Activated CD4-positive, alpha-beta memory T cell treated with anti-CD3 and anti-CD28 coated beads for 36 hours (primary cell): ENCODE measurements around the gene SORBS2. TPM values are rescaled to one million over a fixed set of nuclear protein-coding genes. Genes with fewer than 3 reads are reported as not detected.

ENCODE experiments used
- CTCF ChIA-PET: fragments of 350-600 bp; sonication (Branson Sonifier 250); formaldehyde crosslinking; loops from one replicate; lab custom pipeline; 2021; ENCODE audit warnings: antibody characterized with exemption, inconsistent platforms; lab: Charles Lee
- POLR2A ChIA-PET: fragments of 350-600 bp; sonication (Branson Sonifier 250); formaldehyde crosslinking; loops from one replicate; lab custom pipeline; 2021; ENCODE audit warnings: antibody characterized with exemption; lab: Charles Lee
- DNase-seq: peaks from one replicate; pipeline ENCODE4 v3.0.0-alpha.2; 2020
- H3K27ac Mint-ChIP-seq: one replicate; pipeline ENCODE4 v1.8.0; 2021; ENCODE audit warnings: mixed read lengths
- H3K27me3 Mint-ChIP-seq: one replicate; pipeline ENCODE4 v1.8.0; 2021; ENCODE audit warnings: mixed read lengths
- H3K36me3 Mint-ChIP-seq: one replicate; pipeline ENCODE4 v1.8.0; 2021; ENCODE audit warnings: mixed read lengths
- H3K4me1 Mint-ChIP-seq: one replicate; pipeline ENCODE4 v1.8.0; 2021; ENCODE audit warnings: low read depth, mixed read lengths
- H3K4me3 Mint-ChIP-seq: one replicate; pipeline ENCODE4 v1.8.0; 2021; ENCODE audit warnings: mild to moderate bottlenecking, mixed read lengths
- H3K9me3 Mint-ChIP-seq: one replicate; pipeline ENCODE4 v1.8.0; 2021; ENCODE audit warnings: mixed read lengths
- intact Hi-C: fragments of 100-400 bp; cut with micrococcal nuclease; formaldehyde crosslinking; loops from one replicate; pipeline ENCODE4 v1.15.1; 2023
- total RNA-seq, 2 experiments: library from RNA; stranded (reverse); gene quantifications; one replicate each; pipeline ENCODE4 v1.2.3, GENCODE V29; 2021

Gene SORBS2
- total RNA-seq, 2 experiments from 2014 or later = not detected

DNA sequence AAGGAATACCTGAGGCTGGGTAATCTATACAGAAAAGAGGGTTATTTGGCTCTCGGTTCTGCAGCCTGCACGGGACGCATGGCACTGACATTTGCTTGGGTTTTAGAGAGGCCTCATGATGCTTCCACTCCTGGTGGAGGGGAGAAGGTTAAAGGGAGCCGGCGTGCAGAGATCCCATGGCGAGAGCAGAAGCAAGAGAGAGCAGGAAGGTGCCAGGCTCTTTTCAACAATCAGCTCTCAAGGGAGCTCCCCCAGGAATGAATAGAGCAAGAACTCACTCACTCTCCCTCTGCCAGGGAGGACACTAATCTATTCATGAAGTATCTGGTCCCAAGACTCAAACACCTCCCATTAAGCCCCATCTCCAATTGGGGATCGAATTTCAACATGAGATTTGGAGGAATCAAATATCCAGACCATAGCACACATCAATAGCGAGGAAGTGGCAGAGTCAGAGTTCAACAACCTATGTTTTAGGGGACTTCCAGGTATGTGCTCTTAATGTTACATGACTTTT is 109.8 kb downstream of the SORBS2 start:
- Mint-ChIP-seq H3K27me3 (peaks cover 5% of the 10 kb centered on the region), H3K9me3 (no peaks in the 10 kb centered on the region), H3K27ac (no peak overlapping the region), H3K36me3 (no peaks in the 10 kb centered on the region), H3K4me3 (no peak overlapping the region), H3K4me1 (no peaks in the 10 kb centered on the region)
- no peak for DNase-seq
- CTCF ChIA-PET = no interaction called here
- intact Hi-C loops = no loop called here
- POLR2A ChIA-PET = no interaction called here

DNA sequence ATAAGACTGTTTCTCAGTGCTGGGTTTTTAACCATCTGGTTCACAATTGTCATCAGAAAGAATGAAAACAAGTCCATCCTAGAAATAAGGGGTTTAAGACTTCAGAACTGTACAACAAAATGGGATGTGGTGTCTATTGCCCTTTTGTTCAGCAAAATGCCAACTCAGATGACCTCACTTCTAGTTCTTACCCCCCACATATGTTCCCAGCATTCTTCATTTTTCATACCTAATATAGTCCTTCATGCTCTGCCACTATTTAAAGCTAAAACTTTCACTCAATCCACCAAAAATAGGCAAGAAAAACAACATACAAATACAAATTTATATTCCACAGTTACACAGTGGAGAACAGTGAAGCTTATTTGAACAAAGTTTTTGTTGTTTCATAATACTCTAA is 111.4 kb downstream of the SORBS2 start:
- Mint-ChIP-seq H3K4me1 (no peaks in the 10 kb centered on the region), H3K36me3 (no peaks in the 10 kb centered on the region), H3K9me3 (no peaks in the 10 kb centered on the region), H3K4me3 (no peak overlapping the region), H3K27me3 (peaks cover 5% of the 10 kb centered on the region), H3K27ac (no peak overlapping the region)
- POLR2A ChIA-PET = no interaction called here
- CTCF ChIA-PET = no interaction called here
- intact Hi-C loops = no loop called here
- no peak for DNase-seq

DNA sequence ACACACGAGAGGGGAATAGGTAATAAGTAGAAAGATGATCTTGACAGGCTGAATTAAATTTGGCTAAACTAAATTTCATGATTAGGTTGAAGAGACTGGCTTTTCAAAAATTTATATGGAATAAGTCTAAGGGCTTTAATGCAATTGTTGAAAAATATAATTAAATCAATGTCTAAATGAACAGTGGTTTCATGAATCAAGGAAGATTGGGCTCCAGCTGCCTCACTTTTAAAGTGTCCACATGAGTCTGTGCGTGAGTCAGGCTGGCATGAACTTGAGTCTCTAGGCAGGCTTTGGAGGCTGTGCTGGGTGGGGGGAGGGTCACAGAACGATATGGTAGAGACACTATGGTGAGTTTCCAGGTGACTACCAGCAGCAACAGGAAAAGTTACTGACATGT is 111.9 kb downstream of the SORBS2 start:
- ChIA-PET CTCF (no interaction called here), POLR2A (no interaction called here)
- no peaks in the 10 kb centered on the region for H3K9me3 Mint-ChIP-seq
- intact Hi-C loops = no loop called here
- H3K4me3 Mint-ChIP-seq = no peak overlapping the region
- H3K4me1 Mint-ChIP-seq = no peaks in the 10 kb centered on the region
- no peaks in the 10 kb centered on the region for H3K36me3 Mint-ChIP-seq
- no peak overlapping the region for H3K27ac Mint-ChIP-seq
- no peak for DNase-seq
- peaks cover 5% of the 10 kb centered on the region for H3K27me3 Mint-ChIP-seq

DNA sequence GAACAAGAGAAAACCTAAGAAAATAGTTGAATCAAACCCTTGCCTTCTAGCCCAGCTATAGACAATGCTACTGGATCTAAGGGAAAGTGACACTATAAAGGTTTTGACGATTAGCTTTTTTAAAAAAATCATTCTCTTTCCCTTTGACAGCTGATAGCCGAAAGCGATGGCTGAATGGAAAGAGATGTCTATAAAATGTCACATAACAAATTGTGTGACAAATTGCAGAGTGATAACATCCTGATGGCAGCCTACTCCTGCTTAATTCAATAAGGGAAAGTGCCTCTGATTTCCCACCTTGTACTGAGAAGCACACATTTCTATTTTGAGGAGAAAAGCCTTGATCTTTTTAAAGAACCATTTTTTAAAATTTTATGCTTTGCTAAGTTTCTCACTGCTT is 114.5 kb downstream of the SORBS2 start:
- Mint-ChIP-seq H3K27ac (no peak overlapping the region), H3K27me3 (peaks cover 10% of the 10 kb centered on the region), H3K4me3 (no peak overlapping the region), H3K36me3 (no peaks in the 10 kb centered on the region), H3K4me1 (no peaks in the 10 kb centered on the region), H3K9me3 (no peaks in the 10 kb centered on the region)
- no peak for DNase-seq
- intact Hi-C loops = no loop called here
- ChIA-PET POLR2A (no interaction called here), CTCF (no interaction called here)

DNA sequence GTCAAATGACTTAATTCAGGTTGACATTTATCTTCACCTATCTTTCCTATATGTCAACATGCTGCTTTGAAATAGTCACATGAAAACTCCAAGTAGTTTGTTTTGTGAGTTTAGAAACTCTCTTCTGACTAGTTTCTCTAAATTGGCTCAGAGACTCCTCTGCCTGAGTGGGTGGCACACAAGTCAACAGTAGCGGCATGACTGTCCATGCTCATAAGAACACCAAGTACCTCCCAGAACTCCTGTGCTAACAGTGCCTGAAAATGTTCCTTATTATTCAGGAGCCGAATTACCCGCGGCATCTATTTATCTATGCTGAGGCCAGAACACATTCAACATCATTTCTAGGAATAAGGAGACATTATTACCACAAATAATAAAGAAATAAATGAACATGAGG is 116.3 kb downstream of the SORBS2 start:
- H3K27ac Mint-ChIP-seq = no peak overlapping the region
- CTCF ChIA-PET = no interaction called here
- intact Hi-C loops = no loop called here
- no peak for DNase-seq
- no peaks in the 10 kb centered on the region for H3K9me3 Mint-ChIP-seq
- H3K4me1 Mint-ChIP-seq = no peaks in the 10 kb centered on the region
- POLR2A ChIA-PET = no interaction called here
- no peak overlapping the region for H3K4me3 Mint-ChIP-seq
- H3K36me3 Mint-ChIP-seq = no peaks in the 10 kb centered on the region
- H3K27me3 Mint-ChIP-seq = peaks cover 10% of the 10 kb centered on the region

DNA sequence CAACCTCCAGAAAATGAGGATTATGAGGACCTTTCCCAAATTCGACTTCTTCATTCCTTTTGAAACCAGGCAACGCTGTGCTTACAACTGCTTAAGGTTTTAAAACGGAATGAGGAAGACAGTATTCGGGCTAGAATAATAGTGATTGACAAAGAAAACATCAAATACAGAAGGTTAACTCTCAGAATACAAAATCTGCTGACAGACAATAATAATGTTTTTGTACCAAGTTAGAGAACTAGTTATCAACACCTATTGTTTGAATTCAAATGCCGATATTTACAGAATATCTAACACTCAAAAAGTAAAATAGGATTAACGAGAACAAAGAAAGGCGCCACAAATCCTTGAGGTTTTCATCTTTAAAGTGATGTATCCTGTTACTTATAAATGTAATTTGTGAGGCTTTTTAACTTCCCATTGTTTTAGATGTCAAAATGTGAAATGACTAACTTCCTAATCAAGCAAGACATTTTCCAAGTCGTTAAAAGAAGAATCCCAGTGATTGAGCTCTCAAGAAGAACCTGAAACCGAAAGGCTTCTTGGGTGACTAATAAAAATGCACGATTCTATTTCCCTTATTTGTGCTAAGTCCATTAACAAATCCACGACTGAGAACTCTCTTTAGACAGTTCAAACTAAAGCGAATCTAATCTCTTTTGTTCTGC is 118.3 kb downstream of the SORBS2 start:
- ChIA-PET POLR2A (no interaction called here), CTCF (no interaction called here)
- intact Hi-C loops = no loop called here
- Mint-ChIP-seq H3K27ac (no peak overlapping the region), H3K4me3 (no peak overlapping the region), H3K27me3 (peaks cover 10% of the 10 kb centered on the region), H3K4me1 (no peaks in the 10 kb centered on the region), H3K9me3 (no peaks in the 10 kb centered on the region), H3K36me3 (no peaks in the 10 kb centered on the region)
- DNase-seq = no peak

DNA sequence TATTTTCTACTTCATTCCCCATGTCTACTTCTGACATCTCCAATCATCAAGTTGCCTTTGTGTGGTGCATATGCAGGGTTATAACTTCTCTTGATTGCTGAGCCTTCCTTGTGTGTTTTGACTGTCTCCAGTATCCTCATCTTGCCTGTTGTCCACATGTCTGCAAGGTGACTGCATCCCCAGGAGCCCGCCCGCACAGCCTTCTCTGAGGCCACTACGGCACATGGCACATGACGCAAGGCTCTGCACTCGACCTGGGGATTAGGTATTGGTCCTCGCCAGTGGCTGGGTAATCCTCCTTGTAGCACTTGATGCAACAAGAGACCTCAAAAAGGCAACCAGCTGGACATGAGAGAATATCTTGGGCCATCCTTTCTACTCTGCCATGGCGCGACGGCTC is 122.6 kb downstream of the SORBS2 start:
- CTCF ChIA-PET = no interaction called here
- Mint-ChIP-seq H3K27ac (no peak overlapping the region), H3K36me3 (no peaks in the 10 kb centered on the region), H3K27me3 (peaks cover 10% of the 10 kb centered on the region), H3K4me1 (no peaks in the 10 kb centered on the region), H3K4me3 (no peak overlapping the region), H3K9me3 (no peaks in the 10 kb centered on the region)
- intact Hi-C loops = no loop called here
- POLR2A ChIA-PET = no interaction called here
- DNase-seq = no peak

DNA sequence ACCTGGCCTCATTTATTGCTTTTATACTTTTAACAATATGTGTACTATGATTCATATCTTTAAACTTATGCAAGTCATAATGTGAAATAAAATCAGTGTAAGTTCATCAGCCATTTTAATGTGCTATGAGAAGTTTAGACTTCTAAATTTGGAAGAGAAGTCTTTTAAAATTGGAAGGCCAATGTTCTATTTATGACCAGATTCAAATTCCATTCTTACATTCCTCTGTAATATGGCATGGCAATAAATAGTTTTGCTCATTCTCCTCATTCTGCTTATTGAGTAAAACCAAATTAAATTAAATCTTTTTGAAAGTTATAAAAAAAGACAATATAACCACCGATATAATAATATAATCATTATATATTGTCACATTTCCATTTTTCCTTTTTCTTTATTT is 126.2 kb downstream of the SORBS2 start:
- no peaks in the 10 kb centered on the region for H3K36me3 Mint-ChIP-seq
- H3K4me3 Mint-ChIP-seq = no peak overlapping the region
- no peaks in the 10 kb centered on the region for H3K9me3 Mint-ChIP-seq
- no peak overlapping the region for H3K27ac Mint-ChIP-seq
- intact Hi-C loops = no loop called here
- DNase-seq = no peak
- CTCF ChIA-PET = no interaction called here
- H3K4me1 Mint-ChIP-seq = no peaks in the 10 kb centered on the region
- no peaks in the 10 kb centered on the region for H3K27me3 Mint-ChIP-seq
- POLR2A ChIA-PET = no interaction called here

DNA sequence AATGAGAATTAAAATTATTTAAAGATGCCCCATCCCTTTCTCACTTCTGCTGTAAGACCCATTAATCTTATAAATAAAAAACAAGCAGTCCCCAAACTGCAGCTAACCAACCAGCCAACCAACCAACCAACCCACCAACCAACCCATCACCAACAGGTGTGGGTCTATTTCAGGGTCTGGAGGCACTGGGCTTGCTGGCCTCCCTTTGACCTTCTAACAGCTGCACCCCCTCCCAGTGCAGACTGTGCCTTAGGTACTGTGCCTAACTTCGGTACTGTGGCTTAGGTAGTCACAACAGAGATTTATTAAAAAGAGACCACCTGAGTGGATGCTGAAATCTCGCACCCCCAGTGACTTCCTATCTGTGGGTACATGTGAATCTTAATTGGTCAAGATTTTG is 128.1 kb downstream of the SORBS2 start:
- Mint-ChIP-seq H3K4me3 (no peak overlapping the region), H3K4me1 (no peaks in the 10 kb centered on the region), H3K27ac (no peak overlapping the region), H3K9me3 (no peaks in the 10 kb centered on the region), H3K27me3 (peaks cover 2% of the 10 kb centered on the region), H3K36me3 (no peaks in the 10 kb centered on the region)
- POLR2A ChIA-PET = no interaction called here
- intact Hi-C loops = no loop called here
- CTCF ChIA-PET = no interaction called here
- DNase-seq = no peak

DNA sequence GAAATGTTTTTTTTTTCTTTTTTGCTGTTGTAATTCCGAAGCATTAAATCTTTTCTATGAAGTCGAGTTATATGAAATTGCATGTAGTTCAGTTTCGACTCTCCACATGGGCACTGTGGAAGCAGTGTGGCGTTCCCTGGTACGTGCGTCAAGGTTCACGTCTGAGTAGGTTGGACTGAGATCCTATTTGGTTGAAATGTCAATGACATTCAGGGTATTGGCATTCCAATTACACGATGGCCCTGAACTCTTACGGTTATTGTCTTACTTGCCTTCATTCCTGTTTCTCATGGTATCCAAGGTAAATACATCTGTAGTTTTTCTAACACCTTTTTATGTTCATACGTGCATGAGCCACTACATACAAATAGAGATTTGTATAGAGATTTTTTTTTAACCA is 128.8 kb downstream of the SORBS2 start:
- Mint-ChIP-seq H3K9me3 (no peaks in the 10 kb centered on the region), H3K36me3 (no peaks in the 10 kb centered on the region), H3K27me3 (peaks cover 2% of the 10 kb centered on the region), H3K4me3 (no peak overlapping the region), H3K27ac (no peak overlapping the region), H3K4me1 (no peaks in the 10 kb centered on the region)
- intact Hi-C loops = no loop called here
- ChIA-PET POLR2A (no interaction called here), CTCF (no interaction called here)
- no peak for DNase-seq

DNA sequence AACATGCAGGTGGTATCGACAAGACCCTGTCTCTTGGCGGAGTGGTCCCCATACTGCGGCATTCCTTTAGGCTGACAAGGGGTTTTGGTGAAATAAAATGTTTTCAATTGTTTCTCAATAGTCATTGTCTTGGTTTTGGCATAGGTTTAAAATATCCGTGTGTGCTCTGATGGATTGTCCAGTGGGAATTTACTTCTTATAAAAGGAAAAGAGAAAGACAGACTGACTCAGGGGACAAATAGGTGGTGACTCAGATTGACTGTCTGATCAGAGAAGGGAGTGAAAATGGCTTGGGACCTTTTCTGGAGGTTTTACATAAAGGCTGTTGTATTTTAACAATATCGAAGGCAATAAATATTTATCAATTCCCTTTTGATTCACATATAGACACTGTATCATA is 129.8 kb downstream of the SORBS2 start:
- intact Hi-C loops = no loop called here

DNA sequence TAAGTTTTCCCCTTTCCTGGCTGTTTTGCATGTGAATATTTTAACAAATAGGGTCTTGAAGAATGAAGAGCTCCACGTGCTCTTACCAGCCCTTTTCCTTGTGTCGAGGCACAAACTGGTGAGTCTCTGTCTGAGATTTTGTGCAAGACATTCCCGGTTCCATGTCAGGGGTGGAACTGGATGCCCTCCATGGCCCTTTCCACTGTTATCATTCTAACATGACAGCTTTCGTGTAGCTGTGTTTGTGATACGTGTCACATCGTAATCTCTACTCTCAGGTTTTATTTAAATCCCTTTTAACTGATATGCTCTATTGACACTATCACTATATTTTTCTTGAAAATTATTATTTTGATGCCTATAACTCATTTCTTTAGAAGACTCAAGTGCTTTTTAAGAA is 130.4 kb downstream of the SORBS2 start:
- Mint-ChIP-seq H3K4me3 (no peak overlapping the region), H3K27me3 (peaks cover 2% of the 10 kb centered on the region), H3K4me1 (no peaks in the 10 kb centered on the region), H3K36me3 (no peaks in the 10 kb centered on the region), H3K9me3 (no peaks in the 10 kb centered on the region), H3K27ac (no peak overlapping the region)
- no peak for DNase-seq
- ChIA-PET POLR2A (no interaction called here), CTCF (no interaction called here)
- intact Hi-C loops = no loop called here

More for the DNA sequence above, 129.8 kb downstream of the SORBS2 start:
- Mint-ChIP-seq H3K9me3 (no peaks in the 10 kb centered on the region), H3K36me3 (no peaks in the 10 kb centered on the region), H3K27me3 (peaks cover 2% of the 10 kb centered on the region), H3K4me1 (no peaks in the 10 kb centered on the region), H3K27ac (no peak overlapping the region), H3K4me3 (no peak overlapping the region)
- CTCF ChIA-PET = no interaction called here
- POLR2A ChIA-PET = no interaction called here
- no peak for DNase-seq

DNA sequence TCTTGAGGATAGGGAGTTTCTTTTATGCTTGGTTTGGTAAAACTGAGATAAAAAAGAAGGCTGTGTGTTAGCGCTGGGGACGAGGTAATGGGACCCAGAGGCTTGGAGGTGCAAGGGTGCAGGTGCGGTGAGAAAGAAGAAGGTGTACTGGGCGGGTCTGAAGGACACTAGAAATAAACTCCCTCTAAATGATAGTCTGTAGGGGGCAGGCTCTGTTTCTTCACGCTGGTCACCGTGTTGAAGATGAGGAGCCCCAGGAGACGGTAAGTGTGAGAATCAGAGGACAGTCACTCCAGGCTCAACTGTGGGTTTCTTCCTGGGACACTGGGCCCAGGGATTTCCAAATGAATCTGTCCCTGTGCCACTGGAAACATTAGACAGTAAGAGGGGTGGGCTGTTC is 131.4 kb downstream of the SORBS2 start:
- intact Hi-C loops = no loop called here
- peaks cover 3% of the 10 kb centered on the region for H3K27me3 Mint-ChIP-seq
- ChIA-PET CTCF (no interaction called here), POLR2A (no interaction called here)
- H3K9me3 Mint-ChIP-seq = no peaks in the 10 kb centered on the region
- no peak overlapping the region for H3K27ac Mint-ChIP-seq
- H3K4me1 Mint-ChIP-seq = no peaks in the 10 kb centered on the region
- no peak for DNase-seq
- H3K4me3 Mint-ChIP-seq = no peak overlapping the region
- H3K36me3 Mint-ChIP-seq = no peaks in the 10 kb centered on the region
